Neural cell (in vitro differentiated cells): Measurements from ENCODE around the gene ACOT8. TPM values are rescaled to one million over a fixed set of nuclear protein-coding genes. Genes with fewer than 3 reads are reported as not detected.

ENCODE experiments used
- H2AFZ ChIP-seq: fragments of 200-600, 300-800 bp; sonication (generic), shearing (Covaris generic); 2 replicates; pipeline ENCODE4 v1.6.0; 2014; ENCODE audit warnings: low read depth, mild to moderate bottlenecking, antibody characterized with exemption, low read length, moderate library complexity
- H3F3A ChIP-seq: fragments of 200-600 bp; shearing (Covaris generic); 2 replicates; pipeline ENCODE4 v1.6.1; 2016; ENCODE audit warnings: mild to moderate bottlenecking, moderate library complexity, mixed read lengths, antibody characterized with exemption, low read length; ENCODE audit not compliant: insufficient read depth, poor library complexity, severe bottlenecking
- H3K27ac ChIP-seq: fragments of 200-600, 300-800 bp; sonication (generic), shearing (Covaris generic); 2 replicates; pipeline ENCODE4 v1.5.1; 2014; ENCODE audit warnings: mild to moderate bottlenecking, low read length, moderate library complexity
- H3K27me3 ChIP-seq: fragments of 300-800, 200-600 bp; sonication (generic), shearing (Covaris generic); 2 replicates; pipeline ENCODE4 v1.6.0; 2014; ENCODE audit warnings: mild to moderate bottlenecking, low read depth, low read length, moderate library complexity; ENCODE audit not compliant: insufficient read depth
- H3K36me3 ChIP-seq: fragments of 300-800, 200-600 bp; sonication (generic), shearing (Covaris generic); 2 replicates; pipeline ENCODE4 v1.5.1; 2014; ENCODE audit warnings: mild to moderate bottlenecking, antibody characterized with exemption, low read length, moderate library complexity; ENCODE audit not compliant: insufficient read depth
- H3K4me2 ChIP-seq: fragments of 300-800, 200-600 bp; sonication (generic), shearing (Covaris generic); 2 replicates; pipeline ENCODE4 v1.6.0; 2014; ENCODE audit warnings: mild to moderate bottlenecking, low read length
- H3K4me3 ChIP-seq: fragments of 300-800, 200-600 bp; sonication (generic), shearing (Covaris generic); 2 replicates; pipeline ENCODE4 v1.5.1; 2014; ENCODE audit warnings: mild to moderate bottlenecking, low read length, moderate library complexity
- H3K79me2 ChIP-seq: fragments of 200-600 bp; shearing (Covaris generic); replicated peaks from 2 replicates; pipeline ENCODE4 v1.6.0; 2014; ENCODE audit warnings: mild to moderate bottlenecking, low read length, moderate library complexity; ENCODE audit not compliant: insufficient read depth
- H3K9ac ChIP-seq: fragments of 300-800, 200-600 bp; sonication (generic), shearing (Covaris generic); 2 replicates; pipeline ENCODE4 v1.6.1; 2016; ENCODE audit warnings: mild to moderate bottlenecking, low read length, mixed read lengths
- H3K9me2 ChIP-seq: fragments of 200-600 bp; shearing (Covaris generic); 2 replicates; pipeline ENCODE4 v1.6.1; 2016; ENCODE audit warnings: mild to moderate bottlenecking, low read length, mixed read lengths; ENCODE audit not compliant: insufficient read depth
- H3K9me3 ChIP-seq: fragments of 200-600, 300-800 bp; sonication (generic), shearing (Covaris generic); 2 replicates; pipeline ENCODE4 v1.6.1; 2016; ENCODE audit warnings: mild to moderate bottlenecking, mixed run types, low read length, moderate library complexity, mixed read lengths
- H4K20me1 ChIP-seq: fragments of 200-600 bp; shearing (Covaris generic); 2 replicates; pipeline ENCODE4 v1.6.1; 2016; ENCODE audit warnings: mild to moderate bottlenecking, mixed run types; ENCODE audit not compliant: insufficient read depth
- CTCF ChIP-seq: fragments of 450-650 bp; IDR thresholded peaks from 2 replicates; pipeline ENCODE4 v1.5.1; 2014; ENCODE audit warnings: antibody characterized with exemption, mild to moderate bottlenecking, moderate library complexity; ENCODE audit not compliant: poor library complexity, severe bottlenecking
- EP300 ChIP-seq: fragments of 450-650 bp; conservative IDR thresholded peaks from 2 replicates; pipeline ENCODE4 v1.6.1; 2014; ENCODE audit warnings: antibody characterized with exemption, mild to moderate bottlenecking, moderate library complexity; ENCODE audit not compliant: poor library complexity, severe bottlenecking
- EZH2 ChIP-seq: fragments of 200-600, 300-800 bp; shearing (Covaris generic), sonication (generic); IDR thresholded peaks from 2 replicates; pipeline ENCODE4 v1.6.1; 2014; ENCODE audit warnings: antibody characterized with exemption, low read length, borderline replicate concordance, mild to moderate bottlenecking; ENCODE audit not compliant: insufficient read depth, poor library complexity, severe bottlenecking
- MXI1 ChIP-seq: fragments of 450-650 bp; conservative IDR thresholded peaks from 2 replicates; pipeline ENCODE4 v1.6.1; 2014; ENCODE audit warnings: antibody characterized with exemption, mild to moderate bottlenecking; ENCODE audit not compliant: poor library complexity, severe bottlenecking
- POLR2AphosphoS5 ChIP-seq: IDR thresholded peaks from 2 replicates; pipeline ENCODE4 v1.6.1; 2012
- RAD21 ChIP-seq: fragments of 450-650 bp; conservative IDR thresholded peaks from 2 replicates; pipeline ENCODE4 v1.6.1; 2014; ENCODE audit warnings: antibody characterized with exemption, mild to moderate bottlenecking, moderate library complexity
- REST ChIP-seq: IDR thresholded peaks from 2 replicates; pipeline ENCODE4 v1.6.1; 2012; ENCODE audit warnings: borderline replicate concordance
- SMC3 ChIP-seq: fragments of 450-650 bp; conservative IDR thresholded peaks from 2 replicates; pipeline ENCODE4 v1.6.1; 2014; ENCODE audit warnings: antibody characterized with exemption, mild to moderate bottlenecking, moderate library complexity; ENCODE audit not compliant: poor library complexity
- TAF1 ChIP-seq: IDR thresholded peaks from 2 replicates; pipeline ENCODE4 v1.6.1; 2012; ENCODE audit warnings: low read depth
- polyA plus RNA-seq: library from polyadenylated mRNA; depleted of rRNA; stranded (reverse); fragments of >200 nt; gene quantifications from 2 replicates; pipeline ENCODE4 v1.2.3, GENCODE V29; 2014

ACOT8 gene
- polyA plus RNA-seq, 1 donor from 2014 or later = 68.7 TPM

- Histone ChIP-seq H3K27me3 (no peaks in the 10 kb centered on the region), H4K20me1 (no peaks in the 10 kb centered on the region), H2AFZ (no peak overlapping the region), H3K4me2 (no peak overlapping the region), H3K9me2 (no peaks in the 10 kb centered on the region), H3K4me3 (no peak overlapping the region), H3K27ac (no peak overlapping the region), H3K9me3 (no peaks in the 10 kb centered on the region), H3K36me3 (no peaks in the 10 kb centered on the region), H3K79me2 (no peaks in the 10 kb centered on the region), H3F3A (no peaks in the 10 kb centered on the region), H3K9ac (no peak overlapping the region)
- TF ChIP-seq CTCF = no peak
- no peak for TF ChIP-seq EZH2
- TF ChIP-seq MXI1 = no peak
- no peak for TF ChIP-seq POLR2AphosphoS5
- TF ChIP-seq RAD21 = no peak
- TF ChIP-seq SMC3 = no peak
- no peak for TF ChIP-seq EP300
- no peak for TF ChIP-seq TAF1
Observed at GRCh38 chr20:45840700-45841198, 16.4 kb downstream of the ACOT8 start.

GRCh38 chr20:45836841-45837240 lies 20.4 kb downstream of the ACOT8 start:
- Histone ChIP-seq H3K36me3 (no peaks in the 10 kb centered on the region), H3K27me3 (no peaks in the 10 kb centered on the region), H3K4me2 (no peak overlapping the region), H3K79me2 (no peaks in the 10 kb centered on the region), H3F3A (no peaks in the 10 kb centered on the region), H3K4me3 (no peak overlapping the region), H3K9ac (no peak overlapping the region), H3K27ac (no peak overlapping the region), H3K9me2 (no peaks in the 10 kb centered on the region), H4K20me1 (no peaks in the 10 kb centered on the region), H3K9me3 (no peaks in the 10 kb centered on the region), H2AFZ (no peak overlapping the region)
- TF ChIP-seq POLR2AphosphoS5 (no peak), SMC3 (no peak), REST (no peak), EP300 (no peak), TAF1 (no peak), EZH2 (no peak)

- no peak overlapping the region for H2AFZ ChIP-seq
- H3K4me3 ChIP-seq = no peak overlapping the region
- no peak overlapping the region for H3K27ac ChIP-seq
- H3K79me2 ChIP-seq = no peaks in the 10 kb centered on the region
- TF ChIP-seq SMC3 = no peak
- TF ChIP-seq POLR2AphosphoS5 = no peak
- TF ChIP-seq RAD21 = no peak
- TF ChIP-seq TAF1 = no peak
- TF ChIP-seq MXI1 = no peak
- TF ChIP-seq EP300 = no peak
- no peak for TF ChIP-seq CTCF
- no peak for TF ChIP-seq REST
- TF ChIP-seq EZH2 = no peak
- no peak overlapping the region for H3K9ac ChIP-seq
- no peaks in the 10 kb centered on the region for H4K20me1 ChIP-seq
- no peaks in the 10 kb centered on the region for H3K9me3 ChIP-seq
- H3K36me3 ChIP-seq = no peaks in the 10 kb centered on the region
- no peaks in the 10 kb centered on the region for H3K27me3 ChIP-seq
- no peaks in the 10 kb centered on the region for H3F3A ChIP-seq
- no peaks in the 10 kb centered on the region for H3K9me2 ChIP-seq
- H3K4me2 ChIP-seq = no peak overlapping the region
Observed at GRCh38 chr20:45835825-45836224, 21.4 kb downstream of the ACOT8 start.
